ENCODE data around the gene ZNF343. TPM values are rescaled to one million over a fixed set of nuclear protein-coding genes. Genes with fewer than 3 reads are reported as not detected.
A peak's percentile ranks its signal among the peaks of the same experiment; 100 is the strongest.
"Not testable (repeated sequence)": the region's sequence is repeated elsewhere in the genome, so short reads cannot be mapped to it uniquely, and the experiment has no call there.

Gene ZNF343
- polyA plus RNA-seq, 2 of the 4 experiments (the other 2 are of a cell fraction): 14.0 to 19.0 TPM

- TF ChIP-seq ATOH8 (CRISPR knock-in tag; IDR thresholded peaks at IDR 0.05; ENCODE audit: low read depth): no peak
- TF ChIP-seq HMGXB4 (CRISPR knock-in tag; IDR thresholded peaks at IDR 0.05; ENCODE audit: borderline replicate concordance): peak; percentile 98; the same call in 1 of the 2 replicates
- no peak for TF ChIP-seq PHF8 (IDR thresholded peaks at IDR 0.05; ENCODE audit: borderline replicate concordance, low read depth)
- TF ChIP-seq ELK1 (IDR thresholded peaks at IDR 0.05; ENCODE audit: low read depth, low read length): no peak
- no peak for TF ChIP-seq GATA3 (IDR thresholded peaks at IDR 0.05; ENCODE audit: borderline replicate concordance)
- no peak for TF ChIP-seq MAFK (IDR thresholded peaks at IDR 0.05; ENCODE audit: partially characterized antibody)
- TF ChIP-seq REST (IDR thresholded peaks at IDR 0.05): no peak
- TF ChIP-seq CBX8 (IDR thresholded peaks at IDR 0.05): no peak
- TF ChIP-seq HOXB5 (CRISPR knock-in tag; IDR thresholded peaks at IDR 0.05): no peak
- TF ChIP-seq KDM1A (IDR thresholded peaks at IDR 0.05; ENCODE audit: low read depth): no peak
- TF ChIP-seq ESRRA (IDR thresholded peaks at IDR 0.05; ENCODE audit: borderline replicate concordance, low read length): no peak
- TF ChIP-seq HOXA7 (CRISPR knock-in tag; IDR thresholded peaks at IDR 0.05): no peak
- no peak for TF ChIP-seq NFE2L2 (conservative IDR thresholded peaks at IDR 0.05; ENCODE audit: low read length)
- no peak for TF ChIP-seq HDAC2 (IDR thresholded peaks at IDR 0.05)
- TF ChIP-seq ZNF302 (CRISPR knock-in tag; IDR thresholded peaks at IDR 0.05): no peak
- TF ChIP-seq HEYL (CRISPR knock-in tag; IDR thresholded peaks at IDR 0.05): no peak
- no peak for TF ChIP-seq SREBF2 (IDR thresholded peaks at IDR 0.05)
- TF ChIP-seq CTCF (IDR thresholded peaks at IDR 0.05): peak; percentile 96
- no peak; a peak in 2 of 5 replicates for TF ChIP-seq JUN (IDR thresholded peaks at IDR 0.05)
- no peak for TF ChIP-seq BCL3 (IDR thresholded peaks at IDR 0.05)
- no peak for TF ChIP-seq CBX2 (IDR thresholded peaks at IDR 0.05; ENCODE audit: borderline replicate concordance, low read depth)
- no peak for TF ChIP-seq RNF2 (IDR thresholded peaks at IDR 0.05; ENCODE audit: borderline replicate concordance, low read depth)
- no peak for TF ChIP-seq EHMT2 (IDR thresholded peaks at IDR 0.05; ENCODE audit: low read depth)
- no peak for TF ChIP-seq EP300 (IDR thresholded peaks at IDR 0.05)
- TF ChIP-seq FOXS1 (CRISPR knock-in tag; IDR thresholded peaks at IDR 0.05): no peak
Measured at GRCh38 chr20:2523919-2524708, 15.4 kb upstream of the ZNF343 start (continued).

GRCh38 chr20:2522826-2523429 is 14.2 kb upstream of the ZNF343 start:
- WGBS (ENCODE audit: missing lambda C conversion rate): 79% methylated on average over 5 of the region's 5 CpGs
- POLR2A ChIA-PET: interaction anchor here (4.1 kb wide), 1 partner anchor 52 kb away, joined by 28 read pairs; the partner anchor contains the start of gene SNRPB
- not testable (repeated sequence) for H3K9me3 ChIP-seq; ATAC-seq; H3K27ac ChIP-seq; H3K4me2 ChIP-seq; DNase-seq (ENCODE audit: low read depth in 1 of 2, low spot score in 1 of 2); H3K4me3 ChIP-seq; FAIRE-seq; H3K4me1 ChIP-seq
- CTCF ChIA-PET: interaction anchor here (0.7 to 10.7 kb wide), 37 partner anchors 10 to 613 kb away, joined by 3 to 165 read pairs (median 6); partner anchors contain the start of genes IDH3B, NOP56, SNRPB and ZNF343

All from A549 (cell line).